CD14-positive monocyte (primary cell): ENCODE data around the gene SRSF4. TPM values are rescaled to one million over a fixed set of nuclear protein-coding genes. Genes with fewer than 3 reads are reported as not detected.
A peak's percentile ranks its signal among the peaks of the same experiment; 100 is the strongest.

ENCODE experiments used
- DNase-seq, 3 donors: peaks; one replicate each; pipeline ENCODE4 v3.0.0-alpha.2; 2011 to 2022
- H2AFZ ChIP-seq: 2 replicates; pipeline ENCODE4 v1.6.0; 2012; ENCODE audit warnings: mild to moderate bottlenecking, low read depth, low read length, inconsistent platforms; ENCODE audit not compliant: insufficient read depth, poor library complexity, severe bottlenecking
- H3K27ac ChIP-seq, 2 donors: 1 replicate in 1 of 2; 2 replicates in 1 of 2; pipeline ENCODE4 v1.5.1; 2012 to 2013; ENCODE audit warnings: low read length in 2 of 2, control low read depth in 1 of 2, inconsistent platforms in 1 of 2, low read depth in 1 of 2, mild to moderate bottlenecking in 1 of 2
- H3K27me3 ChIP-seq, 2 donors: one replicate each; pipeline versions ENCODE4 v1.6.0 to v1.6.1; 2011 to 2013; ENCODE audit warnings: low read length in 2 of 2; ENCODE audit not compliant: control insufficient read depth in 2 of 2, insufficient read depth in 2 of 2
- H3K36me3 ChIP-seq, 2 donors: replicated peaks in 1 of 2; 1 replicate in 1 of 2; 2 replicates in 1 of 2; pipeline versions ENCODE4 v1.5.1 to v1.6.1; 2012 to 2013; ENCODE audit warnings: low read length in 2 of 2, control low read depth in 1 of 2, inconsistent platforms in 1 of 2, mild to moderate bottlenecking in 1 of 2; ENCODE audit not compliant: insufficient read depth in 2 of 2, control insufficient read depth in 1 of 2
- H3K4me1 ChIP-seq, 2 donors: 1 replicate in 1 of 2; 2 replicates in 1 of 2; pipeline versions ENCODE4 v1.5.1 to v1.6.1; 2012 to 2013; ENCODE audit warnings: low read length in 2 of 2, control low read depth in 1 of 2, inconsistent platforms in 1 of 2, mild to moderate bottlenecking in 1 of 2, moderate library complexity in 1 of 2; ENCODE audit not compliant: insufficient read depth in 2 of 2, control insufficient read depth in 1 of 2
- H3K4me2 ChIP-seq: replicated peaks from 2 replicates; pipeline ENCODE3; 2012; ENCODE audit warnings: low read length, moderate library complexity, mild to moderate bottlenecking; ENCODE audit not compliant: poor library complexity, severe bottlenecking; ENCODE audit errors: extremely low read depth
- H3K4me3 ChIP-seq, 3 experiments: fragments of 200-600 bp in 1 of 3; sonication (generic) in 1 of 3; replicated peaks in 1 of 3; 1 replicate in 2 of 3; 2 replicates in 1 of 3; pipeline ENCODE4 v1.5.1; 2011 to 2013; ENCODE audit warnings: low read length in 3 of 3, mild to moderate bottlenecking in 3 of 3, control low read depth in 2 of 3, low read depth in 2 of 3, inconsistent platforms in 1 of 3, moderate library complexity in 1 of 3
- H3K79me2 ChIP-seq: 2 replicates; pipeline ENCODE4 v1.6.0; 2012; ENCODE audit warnings: mild to moderate bottlenecking, control low read depth, inconsistent platforms, low read length, moderate library complexity; ENCODE audit not compliant: insufficient read depth
- H3K9ac ChIP-seq: 2 replicates; pipeline ENCODE4 v1.6.0; 2017; ENCODE audit warnings: low read length, mild to moderate bottlenecking; ENCODE audit not compliant: insufficient read depth, poor library complexity, severe bottlenecking
- H3K9me3 ChIP-seq, 2 donors: replicated peaks in 1 of 2; 1 replicate in 1 of 2; 2 replicates in 1 of 2; pipeline versions ENCODE4 v1.5.1 to v1.6.1; 2012 to 2013; ENCODE audit warnings: low read length in 2 of 2, control low read depth in 1 of 2; ENCODE audit not compliant: control insufficient read depth in 1 of 2, insufficient read depth in 1 of 2
- H4K20me1 ChIP-seq: 2 replicates; pipeline ENCODE4 v1.6.0; 2012; ENCODE audit warnings: mild to moderate bottlenecking, low read length, control low read depth, moderate library complexity; ENCODE audit not compliant: insufficient read depth
- H3K27ac Mint-ChIP-seq, 7 donors: one replicate each; pipeline ENCODE4 v1.8.0; 2020; ENCODE audit warnings: mild to moderate bottlenecking in 7 of 7, mixed read lengths in 7 of 7, moderate library complexity in 6 of 7, inconsistent platforms in 2 of 7
- H3K27me3 Mint-ChIP-seq, 3 donors: one replicate each; pipeline ENCODE4 v1.8.0; 2021 to 2022; ENCODE audit warnings: low read depth in 3 of 3, mild to moderate bottlenecking in 3 of 3, mixed read lengths in 3 of 3, moderate library complexity in 3 of 3, inconsistent platforms in 1 of 3
- H3K36me3 Mint-ChIP-seq, 2 donors: one replicate each; pipeline ENCODE4 v1.8.0; 2020; ENCODE audit warnings: mixed read lengths in 2 of 2, inconsistent platforms in 1 of 2, mild to moderate bottlenecking in 1 of 2
- H3K4me1 Mint-ChIP-seq: one replicate; pipeline ENCODE4 v1.8.0; 2020; ENCODE audit warnings: mild to moderate bottlenecking, mixed read lengths
- H3K4me3 Mint-ChIP-seq, 2 donors: one replicate each; pipeline ENCODE4 v1.8.0; 2020; ENCODE audit warnings: mild to moderate bottlenecking in 2 of 2, mixed read lengths in 2 of 2, moderate library complexity in 1 of 2
- H3K9me3 Mint-ChIP-seq, 7 donors: one replicate each; pipeline ENCODE4 v1.8.0; 2020 to 2022; ENCODE audit warnings: mixed read lengths in 7 of 7, mild to moderate bottlenecking in 6 of 7, moderate library complexity in 6 of 7, inconsistent platforms in 2 of 7
- WGBS: methylation state at CpG from one replicate; pipeline ENCODE4 v1.1.5; 2013; ENCODE audit warnings: missing lambda C conversion rate; ENCODE audit not compliant: insufficient coverage; 5-methylcytosine and 5-hydroxymethylcytosine counted together
- intact Hi-C, 2 donors: fragments of 100-400 bp; cut with micrococcal nuclease; formaldehyde crosslinking; loops; one replicate each; pipeline versions ENCODE4 v1.15.0 to v1.15.1; 2023
- polyA plus RNA-seq, 3 donors: library from polyadenylated mRNA; depleted of rRNA in 1 of 3; unstranded in 2 of 3; stranded (reverse) in 1 of 3; fragments of 300-500 nt in 2 of 3; fragments of >200 nt in 1 of 3; fragmentation: Illumina TruSeq in 2 of 3; gene quantifications; 1 replicate in 2 of 3; 2 replicates in 1 of 3; pipeline ENCODE4 v1.2.3, GENCODE V29; 2012 to 2021
- TF ChIP-seq, protein P1 (sequence below): fragments of 200-600 bp; IDR thresholded peaks from one replicate; pipeline ENCODE4 v1.8.0; 2022; ENCODE audit warnings: antibody characterized with exemption, mild to moderate bottlenecking

Gene SRSF4
- polyA plus RNA-seq, 3 donors: 38.4 to 66.8 (median 55.5) TPM

DNA sequence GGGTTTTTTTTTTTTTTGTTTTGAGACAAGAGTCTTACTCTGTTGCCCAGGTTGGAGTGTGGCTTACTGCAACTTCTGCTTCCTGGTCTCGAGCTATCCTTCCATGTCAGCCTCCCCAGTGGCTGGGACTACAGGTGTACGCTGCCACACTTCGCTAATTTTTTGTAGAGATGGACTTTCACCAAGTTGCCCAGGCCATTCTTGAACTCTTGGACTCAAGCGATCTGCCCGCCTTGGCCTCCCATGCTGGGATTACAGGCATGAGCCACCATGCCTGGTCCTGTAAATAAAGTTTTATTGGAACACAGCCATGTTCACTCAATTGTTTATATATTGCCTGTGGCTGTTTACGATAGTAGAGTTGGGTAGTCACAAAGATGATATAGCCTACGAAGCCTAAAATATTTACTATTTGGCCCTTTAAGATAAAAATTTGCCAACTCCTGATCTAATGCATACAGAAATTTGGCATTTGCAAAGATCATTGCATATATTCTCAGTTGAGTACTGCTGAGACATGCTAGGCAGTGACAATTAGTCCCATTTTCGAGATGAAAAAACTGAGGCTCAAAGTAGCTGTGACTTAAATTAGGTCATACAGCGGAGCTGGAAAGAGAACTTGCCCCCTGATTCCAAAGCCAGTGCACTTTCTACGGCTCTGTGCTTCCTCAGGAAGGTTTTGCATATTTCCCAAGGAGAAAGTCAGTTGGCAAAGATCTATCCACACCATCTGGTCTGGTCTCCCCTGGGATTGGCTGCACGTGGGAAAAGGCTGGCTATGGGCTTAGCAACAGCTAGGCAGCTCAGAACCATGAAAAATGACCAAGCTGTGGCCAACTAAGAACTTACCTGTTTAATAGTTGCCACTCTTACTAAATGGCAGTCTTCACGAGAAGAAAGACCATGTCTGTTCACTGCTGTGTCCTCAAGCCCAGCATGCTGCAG, 29.7 kb upstream of the SRSF4 start:
- Histone ChIP-seq H3K9me3 (no peaks in the 10 kb centered on the region), H3K27ac (no peak overlapping the region), H3K9ac (no peak overlapping the region), H3K4me1 (no peaks in the 10 kb centered on the region), H3K27me3 (no peaks in the 10 kb centered on the region), H4K20me1 (no peaks in the 10 kb centered on the region), H3K79me2 (no peaks in the 10 kb centered on the region), H2AFZ (no peak overlapping the region), H3K4me2 (no peak overlapping the region), H3K4me3 (no peak overlapping the region), H3K36me3 (peaks cover 34 to 59% of the 10 kb centered on the region in 2 donors)
- 92% methylated on average over 10 of the region's 12 CpGs for WGBS
- intact Hi-C loops: no loop called here
- H3K36me3 Mint-ChIP-seq: peaks cover 40 to 46% of the 10 kb centered on the region in 2 donors
- no peak overlapping the region for H3K27ac Mint-ChIP-seq
- TF ChIP-seq, protein P1, sequence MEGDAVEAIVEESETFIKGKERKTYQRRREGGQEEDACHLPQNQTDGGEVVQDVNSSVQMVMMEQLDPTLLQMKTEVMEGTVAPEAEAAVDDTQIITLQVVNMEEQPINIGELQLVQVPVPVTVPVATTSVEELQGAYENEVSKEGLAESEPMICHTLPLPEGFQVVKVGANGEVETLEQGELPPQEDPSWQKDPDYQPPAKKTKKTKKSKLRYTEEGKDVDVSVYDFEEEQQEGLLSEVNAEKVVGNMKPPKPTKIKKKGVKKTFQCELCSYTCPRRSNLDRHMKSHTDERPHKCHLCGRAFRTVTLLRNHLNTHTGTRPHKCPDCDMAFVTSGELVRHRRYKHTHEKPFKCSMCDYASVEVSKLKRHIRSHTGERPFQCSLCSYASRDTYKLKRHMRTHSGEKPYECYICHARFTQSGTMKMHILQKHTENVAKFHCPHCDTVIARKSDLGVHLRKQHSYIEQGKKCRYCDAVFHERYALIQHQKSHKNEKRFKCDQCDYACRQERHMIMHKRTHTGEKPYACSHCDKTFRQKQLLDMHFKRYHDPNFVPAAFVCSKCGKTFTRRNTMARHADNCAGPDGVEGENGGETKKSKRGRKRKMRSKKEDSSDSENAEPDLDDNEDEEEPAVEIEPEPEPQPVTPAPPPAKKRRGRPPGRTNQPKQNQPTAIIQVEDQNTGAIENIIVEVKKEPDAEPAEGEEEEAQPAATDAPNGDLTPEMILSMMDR: no peak
- H3K27me3 Mint-ChIP-seq: no peaks in the 10 kb centered on the region
- no peak for DNase-seq
- H3K9me3 Mint-ChIP-seq: peaks cover 0 to 2% (median 0%) of the 10 kb centered on the region in 7 donors
- no peak overlapping the region for H3K4me3 Mint-ChIP-seq
- no peaks in the 10 kb centered on the region for H3K4me1 Mint-ChIP-seq

DNA sequence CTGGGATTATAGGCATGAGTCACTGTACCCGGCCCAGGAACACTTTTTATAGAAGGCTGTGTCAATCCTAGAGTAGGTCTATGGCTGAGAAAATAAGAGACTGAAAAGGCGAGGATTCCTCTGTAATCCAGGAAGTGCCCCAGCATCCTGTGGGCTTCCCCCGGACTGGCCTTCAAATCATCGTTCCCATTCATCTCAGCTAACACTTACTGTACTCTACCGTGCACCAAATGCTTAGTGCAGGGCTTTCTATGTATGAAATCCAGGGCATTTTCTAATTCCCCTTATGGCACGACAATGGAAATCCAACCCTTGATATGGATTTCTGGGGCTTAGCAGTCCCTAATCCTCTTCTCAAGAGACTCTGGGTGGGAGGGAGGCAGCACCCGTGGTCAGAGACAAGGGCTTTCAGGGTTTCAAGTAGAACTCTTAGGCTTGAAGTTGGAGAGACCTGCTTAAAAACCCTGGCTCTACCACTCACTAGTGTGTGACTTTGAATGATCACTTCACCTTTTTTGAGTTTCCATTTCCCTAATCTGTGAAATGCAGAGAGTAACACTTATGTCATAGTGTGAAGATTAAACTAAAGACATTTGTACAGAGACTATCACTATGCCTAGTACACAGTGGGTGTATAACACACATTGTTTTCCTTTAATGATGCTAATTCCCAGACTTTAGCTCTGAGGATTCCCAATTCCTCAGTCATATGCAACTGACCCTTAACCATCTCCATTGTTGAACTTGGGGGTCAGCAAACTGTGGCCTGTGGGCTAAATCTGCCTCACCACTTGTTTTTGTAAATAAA, 28.8 kb upstream of the SRSF4 start:
- H3K4me1 ChIP-seq: no peaks in the 10 kb centered on the region
- no peak overlapping the region for H3K4me3 ChIP-seq
- no peaks in the 10 kb centered on the region for H3K27me3 ChIP-seq
- WGBS: 97% methylated on average over 5 of the region's 7 CpGs
- H3K27ac ChIP-seq: no peak overlapping the region
- DNase-seq: no peak
- TF ChIP-seq, protein P1: no peak
- no peaks in the 10 kb centered on the region for H3K4me1 Mint-ChIP-seq
- H3K9me3 Mint-ChIP-seq: peaks cover 0 to 2% (median 0%) of the 10 kb centered on the region in 7 donors
- no peaks in the 10 kb centered on the region for H3K79me2 ChIP-seq
- H3K4me3 Mint-ChIP-seq: no peak overlapping the region
- no peak overlapping the region for H3K9ac ChIP-seq
- H3K27ac Mint-ChIP-seq: peak overlapping the region in 2 of 7 donors; percentile 15 to 66
- H3K4me2 ChIP-seq: no peak overlapping the region
- H3K27me3 Mint-ChIP-seq: no peaks in the 10 kb centered on the region
- peaks cover 39 to 47% of the 10 kb centered on the region in 2 donors for H3K36me3 Mint-ChIP-seq
- no peaks in the 10 kb centered on the region for H3K9me3 ChIP-seq
- no peak overlapping the region for H2AFZ ChIP-seq
- H4K20me1 ChIP-seq: no peaks in the 10 kb centered on the region
- peaks cover 32 to 60% of the 10 kb centered on the region in 2 donors for H3K36me3 ChIP-seq
- intact Hi-C loops: no loop called here
